Hematopoietic multipotent progenitor cell treated with erythropoietin and hydrocortisone succinate and interleukin-3 and kit ligand, for 15 days (in vitro differentiated cells): Measurements from ENCODE around the gene EGR1.

Experiments used
- DNase-seq: peaks from one replicate; pipeline ENCODE4 v3.0.0-alpha.2; 2015; ENCODE audit warnings: low spot score

Gene EGR1

GRCh38 chr5:138465261-138466124 lies at the start of gene EGR1:
Gene EGR1, plus strand, starts transcription at chr5:138465479. Its CDS starts 283 bp downstream, at chr5:138465762.
- peak; percentile 95 for DNase-seq

DNA sequence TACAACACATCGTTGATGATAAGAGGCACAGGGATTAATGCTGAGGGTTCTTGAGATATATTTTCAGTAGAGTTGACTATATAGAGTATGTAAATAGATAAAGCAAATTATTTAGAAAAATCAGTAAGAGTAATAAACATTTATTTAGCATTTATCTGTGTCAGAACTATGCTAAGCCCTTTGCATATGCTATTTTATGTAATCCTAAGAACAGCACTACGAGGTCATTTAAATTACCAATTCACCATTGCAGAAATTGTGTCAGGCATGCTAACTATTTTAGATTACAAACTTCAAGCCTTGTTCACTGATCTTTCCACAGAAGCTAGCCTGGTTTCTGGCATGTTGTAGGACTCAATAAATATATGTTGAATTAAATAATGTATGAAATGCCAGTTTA lies 46.8 kb upstream of the EGR1 start:
- no peak for DNase-seq

GRCh38 chr5:138425079-138425478 lies 40.2 kb upstream of the EGR1 start:
- DNase-seq = no peak

DNA sequence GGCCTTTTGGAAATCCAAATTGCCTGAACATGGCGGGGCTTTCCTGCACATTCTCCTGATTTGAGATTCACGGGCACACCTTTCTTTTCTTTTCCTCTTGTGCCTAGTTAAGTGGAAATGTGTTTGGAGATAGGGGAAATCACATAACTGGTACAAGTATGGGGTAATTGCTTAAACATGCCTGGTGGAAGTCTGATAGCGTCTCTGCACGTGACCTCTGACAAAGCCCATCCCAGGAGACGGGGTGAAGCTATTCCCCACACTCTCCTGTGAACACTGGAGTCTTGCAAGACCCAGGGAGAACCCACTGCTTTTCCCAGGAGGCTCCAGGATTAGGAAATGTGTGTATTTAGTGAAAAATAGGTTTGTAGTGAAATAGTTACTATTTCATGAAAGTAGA lies 29.3 kb upstream of the EGR1 start:
- no peak for DNase-seq

- no peak for DNase-seq
Observed at GRCh38 chr5:138438003-138438723, 27.1 kb upstream of the EGR1 start.

GRCh38 chr5:138438724-138439476 lies 26.4 kb upstream of the EGR1 start, which contains the start of gene REEP2:
Gene REEP2, plus strand, starts transcription at chr5:138439057. Its CDS starts 152 bp downstream, at chr5:138439209.
- no peak for DNase-seq

DNA sequence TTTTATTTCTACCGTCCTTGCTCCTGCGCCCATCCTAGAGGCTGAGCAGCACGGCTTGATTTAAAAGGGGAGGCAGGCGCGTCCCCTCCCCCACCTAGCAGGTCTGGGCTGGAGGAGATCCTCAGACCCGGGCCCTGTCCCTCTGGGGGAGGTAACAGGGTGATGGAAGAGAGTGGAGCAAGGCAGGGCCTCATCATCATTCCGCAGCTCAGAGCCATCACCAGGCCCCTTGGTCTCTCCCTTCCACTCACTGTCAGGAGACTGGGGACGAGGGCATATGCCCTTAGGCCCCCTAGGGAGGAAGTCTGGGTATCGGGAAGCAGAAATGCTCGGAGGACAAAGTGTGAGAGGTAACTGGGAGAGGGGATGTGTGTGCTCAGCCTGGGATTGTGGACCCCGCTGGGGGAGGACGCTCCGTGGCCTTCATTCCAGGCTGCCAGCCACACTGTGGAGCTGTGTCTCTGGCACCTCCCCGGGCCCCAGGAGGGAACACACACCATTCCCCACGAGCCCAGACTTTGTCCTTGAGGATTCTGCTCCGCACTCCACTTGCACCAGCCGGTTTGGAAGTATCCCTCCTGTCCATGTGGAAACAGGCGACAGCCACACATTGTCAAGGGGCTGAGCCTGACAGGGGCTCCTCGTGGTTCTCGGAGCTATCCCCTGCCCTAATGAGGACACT lies 25.7 kb upstream of the EGR1 start:
- no peak for DNase-seq

DNA sequence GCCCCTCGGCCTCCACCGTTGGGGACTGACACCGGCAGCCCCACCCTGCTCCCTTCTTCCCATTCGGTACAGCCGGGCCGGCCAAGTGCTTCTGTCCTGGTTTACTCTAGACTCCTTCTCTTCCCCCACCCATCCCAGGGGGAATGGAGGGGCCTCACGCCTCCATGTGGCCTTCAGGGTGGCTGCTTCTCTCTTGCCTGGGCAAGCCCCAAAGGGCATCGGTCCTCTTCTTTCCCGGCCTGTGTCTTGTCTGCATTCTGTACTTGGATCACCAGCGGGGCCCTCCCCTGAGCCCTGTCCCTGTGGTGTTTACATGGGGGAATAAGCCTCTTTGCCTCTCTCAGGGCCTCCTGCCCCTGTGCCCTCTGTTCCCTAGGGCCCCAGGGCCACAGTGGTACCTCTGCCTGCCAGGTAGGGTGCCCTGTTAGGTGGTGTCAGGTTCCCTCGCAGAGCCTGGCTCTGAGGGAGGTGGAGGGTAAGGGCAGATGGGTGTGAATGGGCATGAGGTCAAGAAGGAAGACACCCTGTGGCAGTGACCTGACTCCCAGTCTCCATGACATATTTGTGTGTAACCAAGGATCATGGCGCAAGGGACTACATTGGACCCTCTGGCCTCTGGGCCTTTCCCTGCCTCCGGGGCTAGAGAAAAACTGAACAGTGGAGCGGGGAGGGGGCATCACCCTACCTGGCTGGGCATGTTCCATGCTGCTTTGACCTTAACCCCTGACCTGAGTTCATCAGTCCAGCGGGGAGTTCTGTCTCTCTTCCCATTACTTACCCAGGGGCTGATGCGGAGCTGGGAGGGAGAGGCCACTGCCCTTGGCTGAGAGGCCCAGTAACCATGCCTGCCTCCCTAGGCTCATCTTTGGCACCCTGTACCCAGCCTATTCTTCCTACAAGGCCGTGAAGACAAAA lies 24.9 kb upstream of the EGR1 start:
- DNase-seq = no peak

GRCh38 chr5:138441221-138441620 lies 24.1 kb upstream of the EGR1 start:
- no peak for DNase-seq

- no peak for DNase-seq
Observed at GRCh38 chr5:138444078-138444773, 21.1 kb upstream of the EGR1 start.

DNA sequence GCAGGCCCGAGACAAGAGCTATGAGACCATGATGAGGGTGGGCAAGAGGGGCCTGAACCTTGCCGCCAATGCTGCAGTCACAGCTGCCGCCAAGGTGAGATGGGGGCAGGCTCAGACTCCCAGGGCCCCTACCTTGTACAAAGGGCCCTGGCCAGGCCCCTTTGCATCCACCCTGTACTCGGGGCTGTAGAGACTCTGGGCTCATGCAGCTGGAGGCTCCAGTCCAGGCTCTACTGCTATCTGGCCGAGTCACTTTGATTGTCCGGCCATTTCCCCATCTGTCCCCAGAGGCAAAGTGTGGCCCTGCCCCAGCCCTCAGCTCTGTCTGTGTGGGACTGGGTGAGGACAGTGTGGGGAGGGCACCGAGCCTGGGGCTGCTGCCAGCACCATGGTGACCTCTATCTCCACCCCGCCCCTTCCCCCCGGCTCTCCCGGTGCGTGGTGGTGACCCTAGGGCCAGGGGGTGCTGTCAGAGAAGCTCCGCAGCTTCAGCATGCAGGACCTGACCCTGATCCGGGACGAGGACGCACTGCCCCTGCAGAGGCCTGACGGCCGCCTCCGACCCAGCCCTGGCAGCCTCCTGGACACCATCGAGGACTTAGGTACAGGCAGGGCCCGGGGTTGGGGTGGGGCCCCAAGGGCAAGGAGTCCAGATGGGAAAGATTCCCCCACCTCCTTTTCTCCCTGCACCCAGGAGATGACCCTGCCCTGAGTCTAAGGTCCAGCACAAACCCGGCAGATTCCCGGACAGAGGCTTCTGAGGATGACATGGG lies 20.3 kb upstream of the EGR1 start:
- DNase-seq = no peak

GRCh38 chr5:138445547-138446271 lies 19.6 kb upstream of the EGR1 start:
- no peak for DNase-seq

DNA sequence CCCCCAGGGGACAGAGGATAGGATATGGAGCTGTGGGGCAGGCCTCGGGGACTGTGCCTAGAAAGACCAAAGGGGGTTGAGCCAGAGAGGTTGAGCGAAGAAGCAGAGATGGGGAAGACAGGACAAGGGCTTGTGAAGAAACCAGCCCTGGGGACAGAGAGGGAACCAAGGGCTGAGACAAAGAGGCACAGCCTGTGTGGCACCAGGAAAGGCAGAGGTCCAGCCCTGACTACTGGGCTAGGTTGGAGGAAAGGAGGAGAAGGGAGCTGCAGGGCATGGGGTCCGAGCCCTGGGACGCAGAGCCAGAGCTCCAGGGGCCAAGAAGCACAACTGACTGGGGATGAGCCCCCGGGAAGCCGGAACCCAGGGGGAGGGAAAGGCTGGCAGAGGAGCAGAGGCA lies 17.2 kb upstream of the EGR1 start:
- no peak for DNase-seq

GRCh38 chr5:138448481-138449398 lies 16.5 kb upstream of the EGR1 start:
- no peak for DNase-seq

- DNase-seq = peak; percentile 81
Observed at GRCh38 chr5:138449501-138450239, 15.6 kb upstream of the EGR1 start.

GRCh38 chr5:138450971-138451370 lies 14.3 kb upstream of the EGR1 start:
- DNase-seq = no peak

DNA sequence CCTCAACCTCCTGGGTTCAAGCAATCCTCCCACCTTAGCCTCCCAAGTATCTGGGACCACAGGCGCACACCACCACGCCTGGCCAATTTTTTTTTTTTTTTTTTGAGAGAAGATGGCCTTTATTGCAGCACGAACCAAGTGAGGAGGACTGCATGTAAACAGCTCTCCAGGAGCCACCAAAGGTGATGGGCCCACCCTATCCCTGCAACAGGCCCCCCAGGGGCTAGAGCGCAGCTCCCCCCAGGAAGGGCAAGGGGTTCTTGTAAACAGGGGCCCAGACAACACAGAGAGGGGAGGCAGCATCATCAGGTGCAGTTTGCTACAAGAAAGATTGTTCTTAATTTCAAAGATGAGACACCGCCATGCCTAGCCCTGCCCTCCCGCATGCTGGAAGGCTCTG lies 12.6 kb upstream of the EGR1 start:
- DNase-seq = no peak
